Islet precursor cell (in vitro differentiated cells): Measurements from ENCODE around the gene PLCE1.
A peak's percentile ranks its signal among the peaks of the same experiment; 100 is the strongest.

Experiments
- DNase-seq: peaks from one replicate; pipeline ENCODE4 v3.0.0-alpha.2; 2018

Gene PLCE1

GRCh38 chr10:93995182-93995581 lies 1.5 kb downstream of the PLCE1 start:
- DNase-seq = no peak

GRCh38 chr10:93995598-93996271 lies 2.0 kb downstream of the PLCE1 start:
- DNase-seq = no peak

- no peak for DNase-seq
These were observed 2.8 kb downstream of the PLCE1 start for GRCh38 chr10:93996551-93996950.

- no peak for DNase-seq
These were observed 3.8 kb downstream of the PLCE1 start for GRCh38 chr10:93997546-93997945.

- DNase-seq = peak; percentile 91
These were observed 5.7 kb downstream of the PLCE1 start for GRCh38 chr10:93999401-93999851.

- DNase-seq = no peak
These were observed 7.1 kb downstream of the PLCE1 start for GRCh38 chr10:94000638-94001415.

- DNase-seq = no peak
These were observed 7.7 kb downstream of the PLCE1 start for GRCh38 chr10:94001416-94001810.

- no peak for DNase-seq
These were observed 8.4 kb downstream of the PLCE1 start for GRCh38 chr10:94002156-94002555.

- DNase-seq = no peak
These were observed 9.8 kb downstream of the PLCE1 start for GRCh38 chr10:94003488-94003887.

GRCh38 chr10:94005050-94005449 lies 11.3 kb downstream of the PLCE1 start:
- DNase-seq = no peak

- DNase-seq = peak; percentile 64
These were observed 13.1 kb downstream of the PLCE1 start for GRCh38 chr10:94006591-94007550.

- DNase-seq = no peak
These were observed 14.8 kb downstream of the PLCE1 start for GRCh38 chr10:94008526-94008925.

- no peak for DNase-seq
These were observed 16.4 kb downstream of the PLCE1 start for GRCh38 chr10:94010116-94010515.

GRCh38 chr10:94010886-94011285 lies 17.2 kb downstream of the PLCE1 start:
- no peak for DNase-seq

- no peak for DNase-seq
These were observed 17.6 kb downstream of the PLCE1 start for GRCh38 chr10:94011296-94011695.

- no peak for DNase-seq
These were observed 19.1 kb downstream of the PLCE1 start for GRCh38 chr10:94012834-94013233.

- no peak for DNase-seq
These were observed 19.6 kb downstream of the PLCE1 start for GRCh38 chr10:94013331-94013760.

GRCh38 chr10:94014304-94014703 lies 20.6 kb downstream of the PLCE1 start:
- DNase-seq = no peak

- DNase-seq = no peak
These were observed 23.3 kb downstream of the PLCE1 start for GRCh38 chr10:94016727-94017714.

- DNase-seq = no peak
These were observed 24.4 kb downstream of the PLCE1 start for GRCh38 chr10:94018107-94018506.

GRCh38 chr10:94023906-94024305 lies 30.2 kb downstream of the PLCE1 start:
- DNase-seq = no peak

- DNase-seq = no peak
These were observed 30.7 kb downstream of the PLCE1 start for GRCh38 chr10:94024407-94024806.
